ENCODE measurements around the gene UBE2Q2. TPM values are rescaled to one million over a fixed set of nuclear protein-coding genes. Genes with fewer than 3 reads are reported as not detected.

Gene UBE2Q2
- total and polyA plus RNA-seq, 2 of the 4 experiments (the other 2 are of a cell fraction), result 18.0 to 28.9 TPM

GRCh38 chr15:75926931-75927330 is 83.7 kb downstream of the UBE2Q2 start:
- H4K8ac ChIP-seq (ENCODE audit: low read depth in 2 of 2, low read length in 2 of 2), result no peak overlapping the region
- H3K9me1 ChIP-seq (ENCODE audit: insufficient read depth, low read length), result peaks cover 21% of the 10 kb centered on the region
- no CpG with 5 or more reads among the region's 3 CpGs for WGBS, 2 experiments (ENCODE audit: extremely low coverage in 2 of 2, insufficient read length in 1 of 2)
- H3K9me3 ChIP-seq (ENCODE audit: control insufficient read depth, insufficient read depth, low read length), result no peaks in the 10 kb centered on the region
- H2AK5ac ChIP-seq (ENCODE audit: low read depth, low read length), result no peak overlapping the region
- no peak for TF ChIP-seq RAD21 (IDR thresholded peaks at IDR 0.05; ENCODE audit: low read length)
- no peak for TF ChIP-seq CEBPB (IDR thresholded peaks at IDR 0.05; ENCODE audit: low read depth, low read length)
- TF ChIP-seq ELK1 (IDR thresholded peaks at IDR 0.05; ENCODE audit: borderline replicate concordance, low read depth, low read length), result no peak
- H3K23ac ChIP-seq (ENCODE audit: low read depth, low read length), result no peak overlapping the region
- H4K5ac ChIP-seq (ENCODE audit: low read depth, low read length), result no peak overlapping the region
- no peak overlapping the region for H3K4me3 ChIP-seq (ENCODE audit: insufficient read depth, low read depth, low read length)
- no peak overlapping the region for H3K4me2 ChIP-seq (ENCODE audit: low read depth, low read length)
- H4K20me1 ChIP-seq (ENCODE audit: insufficient read depth, low read length), result peaks cover 32% of the 10 kb centered on the region
- ChIA-PET CTCF (no interaction called here), POLR2A (ENCODE audit: unreplicated experiment) (no interaction called here)
- dilution Hi-C loops (cut with HindIII; ENCODE audit: low sequenced_read_pairs, unreplicated experiment) (no loop called here), in situ Hi-C loops (cut with MboI; ENCODE audit: low sequenced_read_pairs) (no loop called here), intact Hi-C loops (cut with micrococcal nuclease) (no loop called here)
- DNase-seq, result no peak
- no peak overlapping the region for H3K9ac ChIP-seq (ENCODE audit: low read depth, low read length)
- no peak overlapping the region for H2BK120ac ChIP-seq (ENCODE audit: low read depth, low read length)
- H2BK15ac ChIP-seq (ENCODE audit: low read depth, low read length), result no peak overlapping the region
- no peak for ATAC-seq (ENCODE audit: low read depth)
- H2AK9ac ChIP-seq (replicated peaks; ENCODE audit: low read depth, low read length, poor library complexity), result no peak overlapping the region
- H3K79me1 ChIP-seq (ENCODE audit: low read depth in 1 of 2, low read length in 2 of 2), result peaks cover 37 to 74% of the 10 kb centered on the region in 2 experiments
- no peak overlapping the region for H2BK5ac ChIP-seq (ENCODE audit: low read depth, low read length, poor library complexity, severe bottlenecking)
- no peak overlapping the region for H3K18ac ChIP-seq (ENCODE audit: low read depth, low read length)
- H3K14ac ChIP-seq (replicated peaks; ENCODE audit: low read depth, low read length), result no peak overlapping the region
- no peak overlapping the region for H2BK20ac ChIP-seq (ENCODE audit: low read depth, low read length)
- no peak overlapping the region for H4K91ac ChIP-seq (ENCODE audit: insufficient read depth, low read depth, low read length)
- no peaks in the 10 kb centered on the region for H3K27me3 ChIP-seq (ENCODE audit: control insufficient read depth, insufficient read depth, low read length)
- no peak overlapping the region for H3K4ac ChIP-seq (ENCODE audit: low read depth, low read length)
- H3K27ac ChIP-seq (ENCODE audit: insufficient read depth, low read length), result no peak overlapping the region
- no peak overlapping the region for H3K56ac ChIP-seq (ENCODE audit: extremely low read depth, insufficient read depth, low read length)
- BruUV-seq (replicated peaks), result no TSS peak
- peaks cover 4% of the 10 kb centered on the region for H3K4me1 ChIP-seq (ENCODE audit: control insufficient read depth, insufficient read depth, low read length)
- H2AFZ ChIP-seq (replicated peaks; ENCODE audit: low read length, poor library complexity), result no peak overlapping the region
- peaks cover 8% of the 10 kb centered on the region for H3K36me3 ChIP-seq (ENCODE audit: control insufficient read depth, insufficient read depth, low read length)
